Liver (tissue), 3 donors: Measurements from ENCODE around the gene S1PR1.

Source experiments
- EGR1 ChIP-seq, 2 donors: IDR thresholded peaks; 2 replicates each; pipeline ENCODE4 v1.6.1; 2016 to 2018; ENCODE audit warnings: antibody characterized with exemption in 2 of 2, low read depth in 2 of 2
- GABPA ChIP-seq, 2 donors: IDR thresholded peaks in 1 of 2; conservative IDR thresholded peaks in 1 of 2; 2 replicates each; pipeline ENCODE4 v1.6.1; 2016; ENCODE audit warnings: antibody characterized with exemption in 2 of 2, mild to moderate bottlenecking in 1 of 2, moderate library complexity in 1 of 2
- RXRA ChIP-seq, 2 donors: IDR thresholded peaks; 2 replicates each; pipeline ENCODE4 v1.6.1; 2017 to 2018; ENCODE audit warnings: antibody characterized with exemption in 2 of 2, mild to moderate bottlenecking in 1 of 2
- TF ChIP-seq, protein P1 (sequence below): fragments of 150-350 bp; IDR thresholded peaks from 2 replicates; pipeline ENCODE4 v1.5.1; 2017; ENCODE audit warnings: improper control_type of control experiment, low read depth, low read length; ENCODE audit not compliant: missing input control
- TF ChIP-seq, protein P2 (sequence below): IDR thresholded peaks from 2 replicates; pipeline ENCODE4 v1.6.1; 2016; ENCODE audit warnings: antibody characterized with exemption, mild to moderate bottlenecking
- TF ChIP-seq, protein P3 (sequence below): IDR thresholded peaks from 2 replicates; pipeline ENCODE4 v1.6.1; 2016; ENCODE audit warnings: antibody characterized with exemption
- donor health status: healthy.
- donor health status: healthy.

DNA sequence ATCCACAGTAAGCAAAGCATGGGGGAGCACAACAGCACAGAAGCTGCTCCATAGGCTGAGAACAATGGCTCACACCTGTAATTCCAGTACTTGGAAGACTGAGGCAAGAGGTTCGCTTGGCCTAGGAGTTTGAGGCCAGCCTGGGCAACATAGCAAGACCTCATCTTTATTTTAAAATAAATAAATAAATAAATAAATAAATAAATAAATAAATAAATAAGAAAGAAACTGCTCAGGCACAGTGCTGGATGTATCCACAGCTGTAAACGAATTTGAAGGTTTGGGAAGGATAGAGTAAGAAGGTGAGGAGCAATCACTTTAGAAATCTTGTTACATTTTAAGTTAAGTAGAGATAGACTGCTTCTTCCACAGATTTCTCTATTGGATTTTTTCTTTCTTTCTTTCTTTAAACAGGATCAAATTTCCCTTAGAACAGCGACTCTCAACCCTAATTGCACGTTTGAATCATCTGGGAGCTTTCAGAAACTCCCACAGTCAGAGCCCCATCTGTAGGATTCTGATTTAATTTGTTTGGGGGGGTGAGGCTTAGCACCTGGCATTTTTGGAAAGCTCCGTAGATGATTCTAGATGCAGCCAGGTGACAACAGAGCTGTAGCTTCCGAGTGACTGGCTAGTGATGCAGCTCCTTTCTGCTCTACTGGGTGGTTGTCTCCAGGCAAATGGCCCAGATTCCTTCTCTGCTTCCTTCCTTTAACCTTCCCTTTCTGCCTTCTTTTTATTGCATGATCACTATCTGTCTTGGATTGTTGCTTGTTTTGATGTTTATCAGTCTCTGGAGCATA lies 53.5 kb downstream of the S1PR1 start:
- TF ChIP-seq GABPA (IDR thresholded peaks at IDR 0.05 in 1 of 2, conservative IDR thresholded peaks at IDR 0.05 in 1 of 2) (no peak), RXRA (IDR thresholded peaks at IDR 0.05) (no peak), EGR1 (IDR thresholded peaks at IDR 0.05; ENCODE audit: low read depth in 2 of 2) (no peak)
- TF ChIP-seq, protein P1, sequence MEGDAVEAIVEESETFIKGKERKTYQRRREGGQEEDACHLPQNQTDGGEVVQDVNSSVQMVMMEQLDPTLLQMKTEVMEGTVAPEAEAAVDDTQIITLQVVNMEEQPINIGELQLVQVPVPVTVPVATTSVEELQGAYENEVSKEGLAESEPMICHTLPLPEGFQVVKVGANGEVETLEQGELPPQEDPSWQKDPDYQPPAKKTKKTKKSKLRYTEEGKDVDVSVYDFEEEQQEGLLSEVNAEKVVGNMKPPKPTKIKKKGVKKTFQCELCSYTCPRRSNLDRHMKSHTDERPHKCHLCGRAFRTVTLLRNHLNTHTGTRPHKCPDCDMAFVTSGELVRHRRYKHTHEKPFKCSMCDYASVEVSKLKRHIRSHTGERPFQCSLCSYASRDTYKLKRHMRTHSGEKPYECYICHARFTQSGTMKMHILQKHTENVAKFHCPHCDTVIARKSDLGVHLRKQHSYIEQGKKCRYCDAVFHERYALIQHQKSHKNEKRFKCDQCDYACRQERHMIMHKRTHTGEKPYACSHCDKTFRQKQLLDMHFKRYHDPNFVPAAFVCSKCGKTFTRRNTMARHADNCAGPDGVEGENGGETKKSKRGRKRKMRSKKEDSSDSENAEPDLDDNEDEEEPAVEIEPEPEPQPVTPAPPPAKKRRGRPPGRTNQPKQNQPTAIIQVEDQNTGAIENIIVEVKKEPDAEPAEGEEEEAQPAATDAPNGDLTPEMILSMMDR: no peak
- TF ChIP-seq, protein P2, sequence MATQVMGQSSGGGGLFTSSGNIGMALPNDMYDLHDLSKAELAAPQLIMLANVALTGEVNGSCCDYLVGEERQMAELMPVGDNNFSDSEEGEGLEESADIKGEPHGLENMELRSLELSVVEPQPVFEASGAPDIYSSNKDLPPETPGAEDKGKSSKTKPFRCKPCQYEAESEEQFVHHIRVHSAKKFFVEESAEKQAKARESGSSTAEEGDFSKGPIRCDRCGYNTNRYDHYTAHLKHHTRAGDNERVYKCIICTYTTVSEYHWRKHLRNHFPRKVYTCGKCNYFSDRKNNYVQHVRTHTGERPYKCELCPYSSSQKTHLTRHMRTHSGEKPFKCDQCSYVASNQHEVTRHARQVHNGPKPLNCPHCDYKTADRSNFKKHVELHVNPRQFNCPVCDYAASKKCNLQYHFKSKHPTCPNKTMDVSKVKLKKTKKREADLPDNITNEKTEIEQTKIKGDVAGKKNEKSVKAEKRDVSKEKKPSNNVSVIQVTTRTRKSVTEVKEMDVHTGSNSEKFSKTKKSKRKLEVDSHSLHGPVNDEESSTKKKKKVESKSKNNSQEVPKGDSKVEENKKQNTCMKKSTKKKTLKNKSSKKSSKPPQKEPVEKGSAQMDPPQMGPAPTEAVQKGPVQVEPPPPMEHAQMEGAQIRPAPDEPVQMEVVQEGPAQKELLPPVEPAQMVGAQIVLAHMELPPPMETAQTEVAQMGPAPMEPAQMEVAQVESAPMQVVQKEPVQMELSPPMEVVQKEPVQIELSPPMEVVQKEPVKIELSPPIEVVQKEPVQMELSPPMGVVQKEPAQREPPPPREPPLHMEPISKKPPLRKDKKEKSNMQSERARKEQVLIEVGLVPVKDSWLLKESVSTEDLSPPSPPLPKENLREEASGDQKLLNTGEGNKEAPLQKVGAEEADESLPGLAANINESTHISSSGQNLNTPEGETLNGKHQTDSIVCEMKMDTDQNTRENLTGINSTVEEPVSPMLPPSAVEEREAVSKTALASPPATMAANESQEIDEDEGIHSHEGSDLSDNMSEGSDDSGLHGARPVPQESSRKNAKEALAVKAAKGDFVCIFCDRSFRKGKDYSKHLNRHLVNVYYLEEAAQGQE: no peak
- TF ChIP-seq, protein P3, sequence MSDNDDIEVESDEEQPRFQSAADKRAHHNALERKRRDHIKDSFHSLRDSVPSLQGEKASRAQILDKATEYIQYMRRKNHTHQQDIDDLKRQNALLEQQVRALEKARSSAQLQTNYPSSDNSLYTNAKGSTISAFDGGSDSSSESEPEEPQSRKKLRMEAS: no peak
